GM18502 (cell line): ENCODE results near the gene LRIG3.
"Not testable (repeated sequence)": the region's sequence is repeated elsewhere in the genome, so short reads cannot be mapped to it uniquely, and the experiment has no call there.

Source experiments
- ATAC-seq: cut with Tn5 transposase; IDR thresholded peaks from one replicate; pipeline ENCODE4 v1.9.1; 2021; ENCODE audit warnings: mild to moderate bottlenecking; ENCODE audit not compliant: unreplicated experiment, poor library complexity

Gene LRIG3

GRCh38 chr12:58870595-58870994 is 49.7 kb downstream of the LRIG3 start:
- no peak for ATAC-seq

GRCh38 chr12:58860788-58861240 is 59.5 kb downstream of the LRIG3 start:
- no peak for ATAC-seq

GRCh38 chr12:58860056-58860787 is 60.1 kb downstream of the LRIG3 start:
- no peak for ATAC-seq

GRCh38 chr12:58858030-58858429 is 62.3 kb downstream of the LRIG3 start:
- ATAC-seq: no peak

GRCh38 chr12:58857206-58857605 is 63.1 kb downstream of the LRIG3 start:
- not testable (repeated sequence) for ATAC-seq

- ATAC-seq: not testable (repeated sequence)
Observed at GRCh38 chr12:58855630-58856029, 64.7 kb downstream of the LRIG3 start.

- no peak for ATAC-seq
Observed at GRCh38 chr12:58850826-58851225, 69.5 kb downstream of the LRIG3 start.

GRCh38 chr12:58847901-58848600 is 72.3 kb downstream of the LRIG3 start:
- no peak for ATAC-seq

- ATAC-seq: no peak
Observed at GRCh38 chr12:58844161-58844560, 76.1 kb downstream of the LRIG3 start.

- no peak for ATAC-seq
Observed at GRCh38 chr12:58841058-58841798, 79.1 kb downstream of the LRIG3 start.

- ATAC-seq: no peak
Observed at GRCh38 chr12:58833853-58834252, 86.5 kb downstream of the LRIG3 start.

GRCh38 chr12:58832920-58833319 is 87.4 kb downstream of the LRIG3 start:
- no peak for ATAC-seq
